DMS 273 (cell line): ENCODE results near the gene CACNG8.

Source experiments
- DNase-seq: peaks from one replicate; lab custom pipeline; 2025; ENCODE audit not compliant: unreplicated experiment; lab: John Stamatoyannopoulos, UW

Gene CACNG8

GRCh38 chr19:53992211-53992610 lies 29.5 kb downstream of the CACNG8 start:
- no peak for DNase-seq

- DNase-seq: no peak
These were observed 30.1 kb downstream of the CACNG8 start for GRCh38 chr19:53992815-53993214.

- DNase-seq: no peak
These were observed 30.7 kb downstream of the CACNG8 start for GRCh38 chr19:53993448-53993847.

DNA sequence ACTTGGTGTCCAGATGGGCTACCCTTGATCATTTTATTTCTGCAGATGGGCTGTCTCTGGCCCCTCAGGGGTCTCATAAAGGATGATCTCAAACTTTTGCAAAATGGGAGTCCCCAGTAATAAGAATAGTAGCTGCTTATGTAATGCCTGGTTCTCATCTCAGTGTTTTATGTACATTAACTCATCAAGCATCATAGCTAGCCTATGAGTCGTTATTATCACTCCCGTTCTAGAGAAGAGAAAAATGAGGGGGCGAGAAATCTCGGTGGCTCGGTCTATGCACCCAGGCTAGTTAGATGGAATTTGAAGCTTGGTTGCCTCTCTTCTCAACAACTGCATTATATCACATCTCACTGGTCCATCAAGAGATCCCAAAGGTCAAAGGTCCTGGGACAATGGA lies 32.1 kb downstream of the CACNG8 start:
- DNase-seq: no peak

DNA sequence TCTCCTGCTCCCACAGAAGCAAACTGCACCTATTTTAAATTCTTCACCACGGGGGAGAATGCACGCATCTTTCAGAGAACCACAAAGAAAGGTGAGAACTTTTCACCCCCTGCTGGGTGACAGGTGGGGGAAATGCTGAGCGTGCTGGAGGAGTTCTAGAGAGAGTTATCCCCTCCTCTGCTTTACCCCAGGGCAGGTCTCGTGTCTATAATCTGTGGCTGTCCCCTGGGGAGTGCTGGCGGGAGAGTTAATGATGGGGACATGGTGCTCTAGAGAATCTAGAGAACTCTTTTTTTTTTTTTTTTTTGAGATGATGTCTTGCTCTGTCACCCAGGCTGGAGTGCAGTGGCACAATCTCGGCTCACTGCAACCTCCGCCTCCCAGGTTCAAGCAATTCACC lies 35.5 kb downstream of the CACNG8 start:
- DNase-seq: no peak

GRCh38 chr19:53999694-54000093 lies 37.0 kb downstream of the CACNG8 start:
- no peak for DNase-seq

GRCh38 chr19:54001496-54001895 lies 38.8 kb downstream of the CACNG8 start:
- no peak for DNase-seq

GRCh38 chr19:54002495-54003315 lies 40.0 kb downstream of the CACNG8 start:
- no peak for DNase-seq

GRCh38 chr19:54009440-54009839 lies 46.7 kb downstream of the CACNG8 start:
- no peak for DNase-seq

- DNase-seq: no peak
These were observed 47.7 kb downstream of the CACNG8 start for GRCh38 chr19:54010474-54010873.

DNA sequence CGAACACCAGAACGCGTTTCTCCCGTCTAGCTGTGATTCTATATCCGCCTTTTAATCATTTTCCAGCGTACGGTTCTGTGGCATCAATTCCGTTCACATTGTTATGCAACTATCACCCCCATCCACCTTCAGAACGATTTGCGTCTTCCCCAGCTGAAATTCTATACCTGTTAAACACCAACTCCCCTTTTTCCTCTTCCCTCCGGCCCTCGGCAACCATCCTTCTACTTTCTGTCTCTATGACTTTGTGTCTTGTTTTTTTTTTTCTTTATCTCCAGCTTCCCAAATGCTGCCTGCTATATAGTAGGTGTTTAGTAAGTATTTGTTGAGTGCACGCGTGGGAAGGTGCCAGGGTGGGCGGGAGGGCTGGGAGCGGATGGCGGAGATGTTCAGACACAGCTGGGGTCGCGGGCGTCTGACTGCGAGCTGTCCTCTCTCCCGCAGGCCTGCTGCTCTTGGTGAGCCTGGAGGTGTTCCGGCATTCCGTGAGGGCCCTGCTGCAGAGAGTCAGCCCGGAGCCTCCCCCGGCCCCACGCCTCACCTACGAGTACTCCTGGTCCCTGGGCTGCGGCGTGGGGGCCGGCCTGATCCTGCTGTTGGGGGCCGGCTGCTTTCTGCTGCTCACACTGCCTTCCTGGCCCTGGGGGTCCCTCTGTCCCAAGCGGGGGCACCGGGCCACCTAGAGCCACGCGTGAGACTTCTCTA lies 48.9 kb downstream of the CACNG8 start:
- no peak for DNase-seq

DNA sequence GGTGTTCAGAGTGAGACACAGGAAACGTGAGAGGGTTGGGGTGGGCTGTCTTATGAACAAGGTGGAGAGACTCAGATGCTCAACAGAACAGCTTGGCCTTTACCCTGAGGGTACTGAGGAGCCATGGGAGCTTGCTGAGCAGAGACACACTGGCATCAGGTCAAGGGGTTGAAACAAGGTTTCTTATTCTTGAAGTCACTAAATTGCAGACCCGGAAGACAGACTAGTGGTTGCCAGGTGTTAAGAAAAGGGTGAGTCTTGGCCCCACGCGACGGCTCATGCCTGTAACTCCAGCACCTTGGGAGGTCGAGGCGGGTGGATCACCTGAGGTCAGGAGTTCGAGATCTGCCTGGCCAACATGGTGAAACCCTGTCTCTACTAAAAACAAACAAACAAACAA lies 51.1 kb downstream of the CACNG8 start:
- DNase-seq: no peak

- DNase-seq: no peak
These were observed 52.3 kb downstream of the CACNG8 start for GRCh38 chr19:54014920-54015560.

- DNase-seq: peak; percentile 80
These were observed 54.5 kb downstream of the CACNG8 start for GRCh38 chr19:54017261-54017660.

- no peak for DNase-seq
These were observed 58.6 kb downstream of the CACNG8 start for GRCh38 chr19:54021363-54021762.

GRCh38 chr19:54021932-54022331 lies 59.2 kb downstream of the CACNG8 start:
- DNase-seq: no peak

DNA sequence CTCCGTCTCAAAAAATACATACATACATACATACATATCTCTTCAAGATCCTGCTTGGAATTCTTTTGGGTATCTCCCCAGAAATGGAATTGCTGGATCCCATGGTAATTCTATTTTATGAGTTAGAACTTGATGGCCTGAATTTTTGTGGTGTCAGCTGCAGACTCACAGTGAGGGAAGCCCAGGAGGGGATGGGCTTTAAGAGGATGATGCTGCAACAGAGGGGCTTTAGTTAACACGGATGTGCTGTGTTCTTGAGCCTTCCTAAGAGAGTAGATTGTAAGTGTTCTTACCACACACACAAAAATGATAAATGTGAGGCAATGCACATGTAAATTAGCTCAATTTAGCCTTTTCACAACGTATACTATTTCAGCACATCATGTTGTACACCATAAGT lies 60.5 kb downstream of the CACNG8 start:
- DNase-seq: no peak

DNA sequence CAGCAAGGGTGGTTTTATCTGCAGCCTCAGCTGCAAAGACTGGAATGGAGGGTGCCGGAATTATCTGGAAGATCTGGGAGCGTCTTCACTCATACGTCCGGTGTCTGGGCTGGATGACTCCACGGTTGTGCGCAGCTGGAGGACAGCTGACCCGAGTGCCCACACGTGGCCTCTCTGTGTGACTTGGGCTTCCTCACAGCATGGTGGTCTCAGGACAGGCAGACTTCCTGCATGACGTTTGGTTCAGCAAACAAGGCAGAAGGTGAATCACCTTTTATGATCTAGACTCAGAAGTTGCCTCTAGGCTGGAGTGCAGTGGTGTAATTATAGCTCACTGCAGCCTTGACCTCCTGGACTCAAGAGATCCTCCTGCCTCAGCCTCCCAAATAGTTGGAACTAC lies 61.9 kb downstream of the CACNG8 start:
- no peak for DNase-seq

- DNase-seq: no peak
These were observed 63.9 kb downstream of the CACNG8 start for GRCh38 chr19:54026656-54027055.

- DNase-seq: no peak
These were observed 66.6 kb downstream of the CACNG8 start for GRCh38 chr19:54029301-54029700.

DNA sequence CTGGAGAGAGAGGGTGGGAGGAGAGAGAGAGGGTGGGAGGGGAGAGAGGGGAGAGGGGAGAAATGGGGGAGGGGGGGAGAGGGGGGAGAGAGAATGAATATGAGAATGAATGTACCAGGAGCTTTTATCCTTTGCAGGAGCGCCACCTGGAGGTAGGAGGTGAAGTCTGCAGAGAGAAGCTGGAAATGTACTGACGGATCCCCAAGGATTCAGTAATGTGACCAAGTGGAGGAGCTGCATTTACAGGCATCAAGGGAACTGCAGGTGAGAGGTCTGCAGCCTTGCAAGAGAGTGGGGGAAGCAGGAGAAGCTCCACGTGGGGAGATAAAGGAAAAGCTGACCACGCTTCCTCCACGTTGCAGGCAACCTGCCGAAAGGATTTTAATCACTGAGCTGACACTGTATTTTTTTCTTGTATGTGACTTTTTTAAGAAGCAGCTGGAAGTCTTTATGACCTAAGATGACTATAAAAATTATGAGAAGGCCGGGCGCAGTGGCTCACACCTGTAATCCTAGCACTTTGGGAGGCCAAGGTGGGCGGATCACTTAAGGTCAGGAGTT lies 67.3 kb downstream of the CACNG8 start:
- DNase-seq: peak; percentile 78
